NOMO-1 treated with DMSO at 0.1 percent for 48 hours (cell line): ENCODE data around the gene ANGPT4.

Experiments
- DNase-seq: peaks from one replicate; lab custom pipeline; 2025; ENCODE audit not compliant: unreplicated experiment; lab: John Stamatoyannopoulos, UW

The ANGPT4 gene

DNA sequence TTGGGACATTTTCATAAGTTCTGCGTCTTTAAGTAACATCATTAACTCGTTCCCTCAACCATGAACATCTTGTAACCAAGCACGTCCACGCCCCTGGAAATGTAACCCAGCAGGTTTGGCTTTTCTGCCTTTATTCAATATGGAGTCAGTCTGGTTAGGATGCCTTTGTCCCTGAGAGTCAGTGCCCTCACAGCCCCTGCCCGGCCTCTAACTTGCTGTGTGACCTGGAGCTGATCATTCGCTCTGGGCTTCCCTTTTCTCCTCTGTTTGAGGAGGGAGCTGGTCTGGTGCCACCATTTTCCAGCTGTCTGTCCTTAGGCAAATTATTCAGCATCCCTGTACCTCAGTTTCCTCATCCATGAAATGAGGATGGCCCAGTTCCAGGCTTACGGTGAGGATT is 26.5 kb upstream of the ANGPT4 start:
- no peak for DNase-seq

DNA sequence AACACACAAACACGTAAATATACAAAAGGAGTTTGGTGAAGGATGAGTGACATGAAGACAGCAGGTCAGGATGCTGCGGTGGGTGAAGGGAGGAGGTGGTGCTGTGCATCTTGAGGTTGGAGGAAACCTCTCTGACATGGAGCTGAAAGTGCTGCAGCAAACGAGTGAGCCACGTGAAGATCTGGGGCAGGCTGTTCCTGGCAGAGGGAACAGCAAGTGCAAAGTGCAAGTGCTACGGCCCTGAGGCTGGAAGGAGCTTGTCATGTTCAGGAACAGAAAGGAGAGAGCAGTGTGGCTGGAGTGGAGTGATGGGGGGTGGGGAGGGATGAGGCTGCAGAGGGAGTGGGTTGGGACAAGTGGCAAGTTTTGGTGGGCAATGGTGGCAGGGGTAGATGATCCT is 24.8 kb upstream of the ANGPT4 start:
- DNase-seq: no peak

DNA sequence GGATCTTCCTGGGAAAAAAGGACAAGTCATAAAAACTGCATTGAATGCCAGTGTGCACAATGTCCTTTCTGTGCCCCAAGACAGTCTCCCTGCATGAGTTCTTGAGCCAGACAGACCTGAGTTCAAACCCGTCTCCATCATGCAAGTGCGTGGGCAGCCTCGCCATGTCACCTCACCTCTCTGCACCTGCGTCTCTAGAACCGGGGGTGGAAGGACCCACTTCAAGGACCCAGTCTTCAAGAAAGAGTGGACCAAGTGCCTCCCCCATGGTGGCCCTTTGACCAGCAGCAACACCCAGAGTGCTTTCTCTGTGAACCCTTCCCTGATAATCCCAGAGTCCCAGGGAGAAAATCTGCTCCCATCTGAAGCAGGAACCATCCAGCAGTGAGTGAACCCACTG is 23.5 kb upstream of the ANGPT4 start:
- DNase-seq: no peak

GRCh38 chr20:934186-934840 is 18.2 kb upstream of the ANGPT4 start:
- no peak for DNase-seq

GRCh38 chr20:933029-933428 is 16.9 kb upstream of the ANGPT4 start:
- no peak for DNase-seq

DNA sequence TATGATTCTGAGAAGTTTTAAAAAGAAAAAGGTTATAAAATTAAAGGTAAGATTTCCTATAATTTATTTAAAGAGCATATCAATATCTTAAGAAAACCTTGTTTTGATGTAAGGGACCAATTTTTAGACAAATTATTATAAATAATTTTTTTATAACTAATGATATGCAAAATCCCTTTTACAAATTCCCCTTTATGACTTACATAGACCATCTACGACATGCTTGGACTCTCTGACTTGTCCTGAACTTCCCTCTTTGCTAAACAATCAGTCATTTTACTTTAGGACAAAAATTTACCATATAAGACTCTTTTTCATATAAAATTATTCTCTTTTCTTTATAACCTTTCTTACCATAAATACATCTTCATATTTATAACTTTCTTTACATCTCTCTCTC is 15.3 kb upstream of the ANGPT4 start:
- DNase-seq: no peak

DNA sequence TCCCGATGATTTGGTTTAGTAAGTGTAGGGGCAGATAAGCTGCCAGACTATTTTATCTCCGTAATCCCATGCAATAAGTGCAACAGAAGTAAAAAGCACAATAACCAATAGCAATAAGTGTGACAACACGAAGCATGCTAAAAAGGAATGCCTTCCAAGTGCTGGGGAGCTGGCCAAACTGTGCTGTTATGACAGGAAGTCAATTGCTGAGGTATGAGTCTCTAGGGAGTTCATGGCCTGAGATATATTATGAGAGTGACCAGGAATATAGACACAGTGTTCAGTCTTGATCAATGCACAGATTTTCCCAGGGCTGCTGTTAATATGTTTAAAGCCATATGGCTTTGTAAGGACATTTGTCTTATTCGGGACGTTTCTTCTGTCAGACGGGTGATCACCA is 10.5 kb upstream of the ANGPT4 start:
- no peak for DNase-seq

DNA sequence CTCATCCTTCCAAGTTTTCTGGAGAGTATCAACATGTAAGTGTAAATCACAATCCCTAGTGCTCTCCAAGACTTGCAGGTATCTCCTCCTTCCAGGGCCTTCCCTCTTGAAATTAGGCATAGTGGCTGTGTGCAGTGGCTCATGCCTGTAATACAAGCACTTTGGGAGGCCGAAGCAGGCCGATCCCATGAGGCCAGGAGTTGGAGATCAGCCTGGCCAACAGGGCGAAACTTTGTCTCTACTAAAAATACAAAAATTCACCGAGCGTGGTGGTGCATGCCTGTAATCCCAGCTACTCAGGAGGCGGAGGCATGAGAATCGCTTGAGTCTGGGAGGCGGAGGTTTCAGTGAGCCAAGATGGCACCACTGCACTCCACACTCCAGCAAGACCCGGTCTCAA is 9.4 kb upstream of the ANGPT4 start:
- no peak for DNase-seq

GRCh38 chr20:924639-925038 is 8.5 kb upstream of the ANGPT4 start:
- DNase-seq: peak; percentile 85

DNA sequence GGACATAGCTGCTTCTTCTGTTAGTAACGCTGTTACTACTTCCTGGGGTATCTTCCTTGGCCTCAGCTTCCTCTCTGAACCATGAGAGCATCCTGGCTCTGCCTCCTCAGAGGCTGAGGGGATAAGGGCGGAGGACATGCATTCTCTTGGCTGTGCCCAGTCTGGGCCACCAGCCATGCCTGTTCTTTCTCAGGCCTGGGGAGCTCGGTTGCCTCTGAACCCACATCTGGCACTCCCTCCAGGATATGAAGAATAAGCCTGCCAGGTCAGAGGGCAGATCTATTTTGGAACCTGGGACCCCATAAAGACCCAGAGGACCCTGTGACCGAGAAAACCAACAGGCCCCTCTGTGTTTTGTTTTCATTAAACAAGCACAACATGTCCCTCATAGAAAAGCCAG is 6.6 kb upstream of the ANGPT4 start:
- DNase-seq: no peak

DNA sequence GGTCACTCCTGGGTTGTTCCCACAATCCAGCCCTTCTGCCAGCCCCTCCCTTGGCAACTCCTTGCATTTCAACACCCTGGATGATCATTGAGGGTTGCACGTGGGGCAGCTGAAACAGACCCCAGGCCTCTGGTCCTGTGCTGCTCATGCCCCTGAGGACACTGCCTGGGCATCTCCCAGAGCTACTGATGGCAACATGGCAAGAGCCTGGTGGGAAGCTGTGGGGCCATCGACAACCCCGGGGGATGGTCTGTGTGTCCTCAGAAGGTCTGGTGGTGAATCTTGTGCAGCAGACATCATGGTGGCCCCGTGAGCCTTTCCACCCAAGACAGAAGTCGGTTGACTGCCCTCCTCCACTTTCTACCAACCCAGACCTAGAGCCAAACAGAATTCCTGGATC is 4.9 kb upstream of the ANGPT4 start:
- DNase-seq: no peak

- no peak for DNase-seq
Observed at GRCh38 chr20:920311-920710, 4.2 kb upstream of the ANGPT4 start.

- DNase-seq: no peak
Observed at GRCh38 chr20:919491-919916, 3.4 kb upstream of the ANGPT4 start.

- DNase-seq: no peak
Observed at GRCh38 chr20:917416-917815, 1.3 kb upstream of the ANGPT4 start.

- DNase-seq: no peak
Observed at GRCh38 chr20:916825-917224, 691 bp upstream of the ANGPT4 start.

GRCh38 chr20:914727-915498 is 1.2 kb downstream of the ANGPT4 start:
- no peak for DNase-seq

GRCh38 chr20:913306-913849 is 2.8 kb downstream of the ANGPT4 start:
- DNase-seq: no peak

- DNase-seq: no peak
Observed at GRCh38 chr20:911882-912600, 4.1 kb downstream of the ANGPT4 start.

GRCh38 chr20:910870-911770 is 5.0 kb downstream of the ANGPT4 start:
- no peak for DNase-seq

- DNase-seq: no peak
Observed at GRCh38 chr20:910132-910869, 5.8 kb downstream of the ANGPT4 start.
